Smooth muscle cell (in vitro differentiated cells): ENCODE data around the gene KIF1B. TPM values are rescaled to one million over a fixed set of nuclear protein-coding genes. Genes with fewer than 3 reads are reported as not detected.

Experiments
- DNase-seq: peaks from one replicate; lab custom pipeline; 2025; ENCODE audit not compliant: unreplicated experiment; lab: John Stamatoyannopoulos, UW
- H2AFZ ChIP-seq: fragments of 200-600 bp; sonication (generic); 2 replicates; pipeline ENCODE4 v1.6.0; 2016; ENCODE audit warnings: antibody characterized with exemption, low read depth, mild to moderate bottlenecking
- H3F3A ChIP-seq: fragments of 200-600 bp; sonication (generic); 2 replicates; pipeline ENCODE4 v1.6.0; 2017; ENCODE audit warnings: antibody characterized with exemption, low read depth
- H3K27ac ChIP-seq: fragments of 200-600 bp; sonication (generic); 2 replicates; pipeline ENCODE4 v1.5.1; 2016; ENCODE audit warnings: low read depth, mild to moderate bottlenecking
- H3K27me3 ChIP-seq: fragments of 200-600 bp; sonication (generic); 2 replicates; pipeline ENCODE4 v1.6.1; 2016; ENCODE audit warnings: low read depth, mild to moderate bottlenecking
- H3K36me3 ChIP-seq: fragments of 200-600 bp; sonication (generic); 2 replicates; pipeline ENCODE4 v1.5.1; 2016; ENCODE audit warnings: low read depth
- H3K4me1 ChIP-seq: fragments of 200-600 bp; sonication (generic); 2 replicates; pipeline ENCODE4 v1.5.1; 2016; ENCODE audit warnings: low read depth
- H3K4me2 ChIP-seq: fragments of 200-600 bp; sonication (generic); 2 replicates; pipeline ENCODE4 v1.6.0; 2016; ENCODE audit warnings: mild to moderate bottlenecking
- H3K4me3 ChIP-seq: fragments of 200-600 bp; sonication (generic); 2 replicates; pipeline ENCODE4 v1.5.1; 2016; ENCODE audit warnings: mild to moderate bottlenecking
- H3K79me2 ChIP-seq: fragments of 200-600 bp; sonication (generic); 2 replicates; pipeline ENCODE4 v1.6.0; 2016; ENCODE audit warnings: low read depth, mild to moderate bottlenecking
- H3K9ac ChIP-seq: fragments of 200-600 bp; sonication (generic); 2 replicates; pipeline ENCODE4 v1.6.0; 2016; ENCODE audit warnings: low read depth
- H3K9me3 ChIP-seq: fragments of 200-600 bp; sonication (generic); replicated peaks from 2 replicates; pipeline ENCODE4 v1.5.1; 2016; ENCODE audit warnings: low read depth
- H4K20me1 ChIP-seq: fragments of 200-600 bp; sonication (generic); 2 replicates; pipeline ENCODE4 v1.6.0; 2016; ENCODE audit warnings: low read depth
- CTCF ChIP-seq: fragments of 200-600 bp; sonication (generic); IDR thresholded peaks from 2 replicates; pipeline ENCODE4 v1.5.1; 2017; ENCODE audit warnings: borderline replicate concordance, mild to moderate bottlenecking, antibody characterized with exemption; ENCODE audit not compliant: insufficient read depth, poor library complexity, severe bottlenecking
- WGBS: methylation state at CpG from one replicate; pipeline ENCODE4 v1.1.7; 2016; ENCODE audit warnings: low lambda C conversion rate; 5-methylcytosine and 5-hydroxymethylcytosine counted together
- polyA plus RNA-seq: library from polyadenylated mRNA; unstranded; fragments of >200 nt; fragmentation: Nextera tagmentation; extraction: Ambion mirVana; gene quantifications from 2 replicates; pipeline ENCODE4 v1.2.1, GENCODE V29; 2016
- total RNA-seq: library from RNA; depleted of rRNA; stranded (reverse); fragments of >200 nt; gene quantifications from 2 replicates; pipeline ENCODE4 v1.2.3, GENCODE V29; 2014

Gene KIF1B
- total and polyA plus RNA-seq, 2 experiments from 2014 or later = 9.1 to 29.6 TPM

- 77% methylated on average over 22 of the region's 22 CpGs for WGBS
- Histone ChIP-seq H3K4me2 (no peak overlapping the region), H3K9ac (no peak overlapping the region)
These were observed 31.6 kb upstream of the KIF1B start for GRCh38 chr1:10178597-10179405.

GRCh38 chr1:10179406-10180091, 30.8 kb upstream of the KIF1B start:
- no peak for TF ChIP-seq CTCF

More at GRCh38 chr1:10178597-10179405, 31.6 kb upstream of the KIF1B start:
- H3K27ac ChIP-seq = no peak overlapping the region
- H3K36me3 ChIP-seq = peaks cover 4% of the 10 kb centered on the region
- no peak for TF ChIP-seq CTCF
- H3K79me2 ChIP-seq = no peaks in the 10 kb centered on the region
- H3K9me3 ChIP-seq = no peaks in the 10 kb centered on the region
- H3F3A ChIP-seq = no peaks in the 10 kb centered on the region
- H3K4me3 ChIP-seq = no peak overlapping the region
- no peak for DNase-seq
- peaks cover 34% of the 10 kb centered on the region for H3K4me1 ChIP-seq
- H3K27me3 ChIP-seq = no peaks in the 10 kb centered on the region
- H4K20me1 ChIP-seq = no peaks in the 10 kb centered on the region
- no peak overlapping the region for H2AFZ ChIP-seq

GRCh38 chr1:10181154-10181553, 29.2 kb upstream of the KIF1B start:
- peaks cover 4% of the 10 kb centered on the region for H3K36me3 ChIP-seq
- no peak for DNase-seq
- H3K79me2 ChIP-seq = no peaks in the 10 kb centered on the region
- WGBS = 93% methylated on average over 7 of the region's 7 CpGs
- H2AFZ ChIP-seq = no peak overlapping the region
- H3F3A ChIP-seq = no peaks in the 10 kb centered on the region
- no peak overlapping the region for H3K4me2 ChIP-seq
- H4K20me1 ChIP-seq = no peaks in the 10 kb centered on the region
- no peak overlapping the region for H3K4me3 ChIP-seq
- peaks cover 34% of the 10 kb centered on the region for H3K4me1 ChIP-seq
- H3K9ac ChIP-seq = no peak overlapping the region
- TF ChIP-seq CTCF = no peak
- no peaks in the 10 kb centered on the region for H3K27me3 ChIP-seq
- H3K27ac ChIP-seq = no peak overlapping the region
- no peaks in the 10 kb centered on the region for H3K9me3 ChIP-seq

More at GRCh38 chr1:10179406-10180091, 30.8 kb upstream of the KIF1B start:
- Histone ChIP-seq H4K20me1 (no peaks in the 10 kb centered on the region), H3K4me3 (no peak overlapping the region), H3K27ac (no peak overlapping the region), H3K9me3 (no peaks in the 10 kb centered on the region), H2AFZ (no peak overlapping the region), H3K4me1 (peaks cover 34% of the 10 kb centered on the region), H3F3A (no peaks in the 10 kb centered on the region), H3K27me3 (no peaks in the 10 kb centered on the region), H3K4me2 (no peak overlapping the region), H3K79me2 (no peaks in the 10 kb centered on the region), H3K9ac (no peak overlapping the region), H3K36me3 (peaks cover 4% of the 10 kb centered on the region)
- WGBS = 89% methylated on average over 23 of the region's 23 CpGs
- no peak for DNase-seq
